ENCODE results near the gene SLC37A2. TPM values are rescaled to one million over a fixed set of nuclear protein-coding genes. Genes with fewer than 3 reads are reported as not detected.

The SLC37A2 gene
- total and polyA plus RNA-seq, 2 of the 13 experiments (the other 11 are each of a cell fraction or from before 2014, with no cell fraction given), result 4.6 to 7.1 TPM

DNA sequence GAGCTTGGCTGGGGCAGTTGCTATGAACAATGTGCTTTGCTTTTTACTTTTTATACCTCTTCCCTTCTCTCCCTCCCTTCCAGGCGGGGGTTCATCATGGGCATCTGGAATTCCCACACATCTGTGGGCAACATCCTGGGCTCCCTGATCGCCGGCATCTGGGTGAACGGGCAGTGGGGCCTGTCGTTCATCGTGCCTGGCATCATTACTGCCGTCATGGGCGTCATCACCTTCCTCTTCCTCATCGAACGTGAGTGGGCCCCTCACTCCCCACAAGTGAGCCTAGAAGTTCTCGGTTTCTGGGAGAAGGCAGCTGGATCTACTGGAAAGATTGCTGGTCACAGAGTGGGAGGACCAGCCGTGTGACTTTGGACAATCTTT lies 17.4 kb downstream of the SLC37A2 start (continued):
- TF ChIP-seq, protein P1, sequence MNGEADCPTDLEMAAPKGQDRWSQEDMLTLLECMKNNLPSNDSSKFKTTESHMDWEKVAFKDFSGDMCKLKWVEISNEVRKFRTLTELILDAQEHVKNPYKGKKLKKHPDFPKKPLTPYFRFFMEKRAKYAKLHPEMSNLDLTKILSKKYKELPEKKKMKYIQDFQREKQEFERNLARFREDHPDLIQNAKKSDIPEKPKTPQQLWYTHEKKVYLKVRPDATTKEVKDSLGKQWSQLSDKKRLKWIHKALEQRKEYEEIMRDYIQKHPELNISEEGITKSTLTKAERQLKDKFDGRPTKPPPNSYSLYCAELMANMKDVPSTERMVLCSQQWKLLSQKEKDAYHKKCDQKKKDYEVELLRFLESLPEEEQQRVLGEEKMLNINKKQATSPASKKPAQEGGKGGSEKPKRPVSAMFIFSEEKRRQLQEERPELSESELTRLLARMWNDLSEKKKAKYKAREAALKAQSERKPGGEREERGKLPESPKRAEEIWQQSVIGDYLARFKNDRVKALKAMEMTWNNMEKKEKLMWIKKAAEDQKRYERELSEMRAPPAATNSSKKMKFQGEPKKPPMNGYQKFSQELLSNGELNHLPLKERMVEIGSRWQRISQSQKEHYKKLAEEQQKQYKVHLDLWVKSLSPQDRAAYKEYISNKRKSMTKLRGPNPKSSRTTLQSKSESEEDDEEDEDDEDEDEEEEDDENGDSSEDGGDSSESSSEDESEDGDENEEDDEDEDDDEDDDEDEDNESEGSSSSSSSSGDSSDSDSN (CRISPR knock-in tag; IDR thresholded peaks at IDR 0.05), result no peak

DNA sequence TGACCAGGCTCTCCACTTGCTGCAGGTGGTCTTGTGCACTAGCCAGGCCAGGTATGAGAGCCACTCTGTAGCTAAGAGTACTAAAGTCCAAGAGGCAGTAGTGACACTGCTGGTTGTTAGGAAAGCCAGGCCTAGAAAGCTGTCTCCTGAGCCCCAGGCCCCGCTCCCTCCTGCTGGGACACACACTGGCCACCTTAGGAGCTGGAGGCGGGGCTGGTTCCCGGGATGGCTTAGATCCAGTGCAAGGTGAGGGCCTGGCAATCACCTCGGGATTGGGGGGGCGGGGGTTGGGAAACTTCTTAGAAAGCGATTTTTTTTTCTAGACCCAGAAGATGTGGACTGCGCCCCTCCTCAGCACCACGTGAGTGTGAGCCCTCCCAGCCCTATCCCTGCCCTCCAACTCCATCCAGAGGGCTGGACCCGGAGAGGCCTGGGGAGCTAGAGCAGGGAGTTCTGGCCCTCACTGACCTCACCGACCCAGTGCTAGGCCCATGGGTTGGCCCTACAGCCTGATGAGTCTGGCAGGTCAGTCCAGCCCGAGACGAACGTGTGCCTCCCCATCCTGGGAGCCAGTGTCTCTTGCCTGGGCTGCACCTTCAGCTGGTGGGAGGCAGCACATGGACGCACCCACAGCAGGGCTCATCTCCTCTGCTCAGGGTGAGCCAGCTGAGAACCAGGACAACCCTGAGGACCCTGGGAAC lies 18.1 kb downstream of the SLC37A2 start:
- TF ChIP-seq ZEB1 (IDR thresholded peaks at IDR 0.05; ENCODE audit: insufficient replicate concordance, low read depth) (no peak), ZFX (CRISPR knock-in tag; IDR thresholded peaks at IDR 0.05; ENCODE audit: low read depth) (0 out of 2 replicates have a peak, but pooled peaks have one; percentile 17)
- in situ Hi-C loops (cut with HindIII; ENCODE audit: extremely low pct_ligation_motif_present, low pct_unique_long_range_greater_than_20kb), result no loop called here
- intact Hi-C loops (cut with micrococcal nuclease; ENCODE audit: unreplicated experiment), result no loop called here
- ChIA-PET POLR2A (no interaction called here), CTCF (ENCODE audit: low intra/inter-chr PET ratio, low total read pairs) (no interaction called here)
- Histone ChIP-seq H2AFZ (ENCODE audit: low read length) (no peak overlapping the region), H3K27me3 (ENCODE audit: control insufficient read depth in 1 of 2, insufficient read depth in 2 of 2, low read length in 2 of 2) (no peaks in the 10 kb centered on the region), H3K9me3 (ENCODE audit: low read length) (no peaks in the 10 kb centered on the region), H3K4me2 (ENCODE audit: low read depth, low read length) (no peak overlapping the region), H3K9ac (ENCODE audit: insufficient read depth, low read depth, low read length) (no peak overlapping the region), H3K36me3 (replicated peaks in 1 of 2; ENCODE audit: control insufficient read depth in 1 of 2, insufficient read depth in 2 of 2, low read length in 2 of 2) (no peaks in the 10 kb centered on the region), H3K4me1 (ENCODE audit: insufficient read depth, low read length) (peaks cover 31% of the 10 kb centered on the region), H4K20me1 (ENCODE audit: insufficient read depth, low read length) (no peaks in the 10 kb centered on the region), H3K79me2 (ENCODE audit: insufficient read depth, low read length) (no peaks in the 10 kb centered on the region), H3K27ac (ENCODE audit: extremely low read length, insufficient read depth, low read length) (no peak overlapping the region), H3K4me3 (replicated peaks in 1 of 3; ENCODE audit: insufficient read depth in 1 of 3, low read depth in 2 of 3, low read length in 3 of 3) (no peak overlapping the region)
- DNase-seq (ENCODE audit: low spot score) (no peak), ATAC-seq (no peak), FAIRE-seq (no peak)
- WGBS (ENCODE audit: low lambda C conversion rate), result no CpG with 5 or more reads among the region's 14 CpGs
- BruUV-seq (replicated peaks), result no TSS peak

DNA sequence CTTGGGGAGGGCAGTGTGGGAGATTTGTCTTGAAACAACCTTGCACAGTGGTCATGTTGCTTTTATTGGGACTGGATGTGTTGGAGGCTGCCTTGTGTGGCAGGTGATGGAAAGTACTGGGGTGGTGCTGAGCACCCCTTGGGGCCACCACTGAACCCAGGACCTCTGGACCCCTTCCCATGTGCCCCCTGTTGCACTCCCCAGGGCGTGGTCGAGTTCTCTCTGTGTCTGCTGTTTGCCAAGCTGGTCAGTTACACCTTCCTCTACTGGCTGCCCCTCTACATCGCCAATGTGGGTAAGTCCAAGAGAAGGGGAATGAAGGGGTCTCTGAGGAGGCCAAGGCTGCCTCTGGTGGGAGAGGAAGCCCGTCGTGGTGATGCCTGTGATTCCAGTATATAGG lies 18.9 kb downstream of the SLC37A2 start:
- WGBS (ENCODE audit: low lambda C conversion rate), result 50% methylated on average over 5 of the region's 5 CpGs
- BruUV-seq (replicated peaks), result no TSS peak
- no peak overlapping the region for H2AFZ ChIP-seq (ENCODE audit: low read length)

More for the DNA sequence above, 18.9 kb downstream of the SLC37A2 start:
- no peak for ATAC-seq
- peaks cover 39% of the 10 kb centered on the region for H3K4me1 ChIP-seq (ENCODE audit: insufficient read depth, low read length)
- TF ChIP-seq ZNF367 (CRISPR knock-in tag; IDR thresholded peaks at IDR 0.05; ENCODE audit: borderline replicate concordance) (no peak), MLX (CRISPR knock-in tag; IDR thresholded peaks at IDR 0.05) (no peak), NFIB (CRISPR knock-in tag; IDR thresholded peaks at IDR 0.05; ENCODE audit: borderline replicate concordance) (no peak), ZNF33A (CRISPR knock-in tag; IDR thresholded peaks at IDR 0.05; ENCODE audit: borderline replicate concordance) (no peak), SMAD1 (CRISPR knock-in tag; IDR thresholded peaks at IDR 0.05; ENCODE audit: borderline replicate concordance, low read depth) (no peak)
- TF ChIP-seq, protein P2, sequence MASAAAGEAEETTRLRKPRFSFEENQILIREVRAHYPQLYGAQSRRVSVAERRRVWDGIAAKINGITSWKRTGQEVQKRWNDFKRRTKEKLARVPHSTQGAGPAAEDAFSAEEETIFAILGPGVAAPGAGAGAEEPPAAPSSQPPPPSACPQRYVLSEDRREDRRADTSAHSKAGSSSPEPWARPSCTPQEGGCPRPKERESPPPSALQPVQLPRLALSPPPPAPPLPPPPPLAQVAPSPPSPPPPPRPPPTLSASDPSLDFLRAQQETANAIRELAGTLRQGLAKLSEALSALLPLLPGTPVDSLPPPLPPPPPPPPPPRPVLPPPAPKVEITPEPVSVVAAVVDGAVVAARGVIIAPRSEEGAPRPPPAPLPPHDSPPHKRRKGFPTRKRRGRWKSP (CRISPR knock-in tag; IDR thresholded peaks at IDR 0.05), result no peak
- POLR2A ChIA-PET, result interaction anchor here (1.6 kb wide), 1 partner anchor 9 kb away, joined by 4 read pairs; no protein-coding TSS in a partner anchor
- no peaks in the 10 kb centered on the region for H4K20me1 ChIP-seq (ENCODE audit: insufficient read depth, low read length)
- H3K9me3 ChIP-seq (ENCODE audit: low read length), result no peaks in the 10 kb centered on the region
- H3K4me2 ChIP-seq (ENCODE audit: low read depth, low read length), result no peak overlapping the region
- in situ Hi-C loops (cut with HindIII; ENCODE audit: extremely low pct_ligation_motif_present, low pct_unique_long_range_greater_than_20kb) (no loop called here), intact Hi-C loops (cut with micrococcal nuclease; ENCODE audit: unreplicated experiment) (no loop called here)
- CTCF ChIA-PET (ENCODE audit: low intra/inter-chr PET ratio, low total read pairs), result no interaction called here
- H3K9ac ChIP-seq (ENCODE audit: insufficient read depth, low read depth, low read length), result no peak overlapping the region
- no peak overlapping the region for H3K27ac ChIP-seq (ENCODE audit: extremely low read length, insufficient read depth, low read length)
- no peaks in the 10 kb centered on the region for H3K79me2 ChIP-seq (ENCODE audit: insufficient read depth, low read length)
- FAIRE-seq, result no peak
- H3K4me3 ChIP-seq (replicated peaks in 1 of 3; ENCODE audit: insufficient read depth in 1 of 3, low read depth in 2 of 3, low read length in 3 of 3), result no peak overlapping the region
- no peak for DNase-seq (ENCODE audit: low spot score)
- H3K27me3 ChIP-seq (ENCODE audit: control insufficient read depth in 1 of 2, insufficient read depth in 2 of 2, low read length in 2 of 2), result no peaks in the 10 kb centered on the region
- H3K36me3 ChIP-seq (replicated peaks in 1 of 2; ENCODE audit: control insufficient read depth in 1 of 2, insufficient read depth in 2 of 2, low read length in 2 of 2), result no peaks in the 10 kb centered on the region
